Panc1 (cell line): ENCODE measurements around the gene MINDY4. TPM values are rescaled to one million over a fixed set of nuclear protein-coding genes. Genes with fewer than 3 reads are reported as not detected.

Experiments used
- ATAC-seq: fragments of 200-7000 bp; cut with Tn5 transposase; 2 replicates; pipeline ENCODE4 v1.9.1; 2020; ENCODE audit warnings: mild to moderate bottlenecking, moderate library complexity
- BruUV-seq: library from RNA; stranded (reverse); fragments of 400-500 nt; replicated peaks from 2 replicates; lab custom pipeline; 2021; lab: Mats Ljungman, UMichigan
- CTCF ChIA-PET: fragments of 300-600 bp; sonication (Branson Sonifier 250); formaldehyde crosslinking; loops from one replicate; lab custom pipeline; 2022; ENCODE audit warnings: antibody characterized with exemption; lab: Charles Lee
- POLR2A ChIA-PET: fragments of 300-600 bp; sonication (Branson Sonifier 250); formaldehyde crosslinking; loops from one replicate; lab custom pipeline; 2022; ENCODE audit warnings: antibody characterized with exemption; lab: Charles Lee
- DNase-seq: peaks from one replicate; pipeline ENCODE4 v3.0.0-alpha.2; 2010; ENCODE audit warnings: low read depth, low spot score
- H3K27ac ChIP-seq: 2 replicates; pipeline ENCODE4 v1.5.1; 2011; ENCODE audit warnings: mild to moderate bottlenecking, low read length, inconsistent platforms
- H3K27me3 ChIP-seq: fragments of 200-500 bp; sonication (Bioruptor generic); 2 replicates; pipeline ENCODE4 v1.6.0; 2014; ENCODE audit warnings: low read length, inconsistent platforms; ENCODE audit not compliant: control insufficient read depth, insufficient read depth
- H3K36me3 ChIP-seq: fragments of 200-500 bp; sonication (Bioruptor generic); 2 replicates; pipeline ENCODE4 v1.5.1; 2014; ENCODE audit warnings: inconsistent platforms, mild to moderate bottlenecking, low read length, moderate library complexity; ENCODE audit not compliant: control insufficient read depth, insufficient read depth
- H3K4me1 ChIP-seq: 2 replicates; pipeline ENCODE4 v1.5.1; 2011; ENCODE audit warnings: inconsistent platforms, mild to moderate bottlenecking, low read length, moderate library complexity; ENCODE audit not compliant: control insufficient read depth, insufficient read depth
- H3K4me3 ChIP-seq, 2 experiments: 2 replicates each; pipeline ENCODE4 v1.5.1; 2011 to 2012; ENCODE audit warnings: low read depth in 2 of 2, low read length in 2 of 2, mild to moderate bottlenecking in 2 of 2, inconsistent platforms in 1 of 2, moderate library complexity in 1 of 2
- H3K9me3 ChIP-seq: fragments of 200-500 bp; sonication (Bioruptor generic); 2 replicates; pipeline ENCODE4 v1.5.1; 2014; ENCODE audit warnings: low read depth, mild to moderate bottlenecking, inconsistent platforms, low read length, moderate library complexity; ENCODE audit not compliant: control insufficient read depth, insufficient read depth
- CTCF ChIP-seq: fragments of 450-650 bp; IDR thresholded peaks from 2 replicates; pipeline ENCODE4 v1.5.1; 2017; ENCODE audit warnings: mild to moderate bottlenecking
- POLR2AphosphoS5 ChIP-seq: IDR thresholded peaks from 2 replicates; pipeline ENCODE4 v1.6.1; 2012; ENCODE audit warnings: mild to moderate bottlenecking, low read depth, low read length, moderate library complexity
- REST ChIP-seq, 2 experiments: IDR thresholded peaks; 2 replicates each; pipeline ENCODE4 v1.6.1; 2011 to 2012; ENCODE audit warnings: low read depth in 2 of 2, control low read depth in 1 of 2, low read length in 1 of 2, mild to moderate bottlenecking in 1 of 2, moderate library complexity in 1 of 2; ENCODE audit not compliant: insufficient read depth in 1 of 2
- SIN3A ChIP-seq: IDR thresholded peaks from 2 replicates; pipeline ENCODE4 v1.6.1; 2012; ENCODE audit warnings: low read depth, mild to moderate bottlenecking, low read length, moderate library complexity, borderline replicate concordance; ENCODE audit not compliant: insufficient read depth
- TCF7L2 ChIP-seq: IDR thresholded peaks from 2 replicates; pipeline ENCODE4 v1.6.1; 2011; ENCODE audit warnings: mild to moderate bottlenecking, low read depth, low read length, inconsistent platforms
- in situ Hi-C: cut with HindIII; loops from 2 replicates; pipeline ENCODE4 v1.10.0; 2016; ENCODE audit warnings: low sequenced_read_pairs, low pct_unique_long_range_greater_than_20kb
- intact Hi-C: fragments of 100-400 bp; cut with micrococcal nuclease; formaldehyde crosslinking; loops from one replicate; pipeline ENCODE4 v1.10.0; 2022; ENCODE audit not compliant: unreplicated experiment
- total RNA-seq: library from RNA; stranded (reverse); gene quantifications from one replicate; pipeline ENCODE4 v1.2.1, GENCODE V29; 2021; ENCODE audit not compliant: unreplicated experiment

MINDY4 gene
- total RNA-seq, 1 experiment from 2014 or later, result 6.2 TPM

GRCh38 chr7:30865821-30866220 is 94.6 kb downstream of the MINDY4 start:
- no peak overlapping the region for H3K4me3 ChIP-seq
- ChIA-PET CTCF (no interaction called here), POLR2A (no interaction called here)
- BruUV-seq, result no TSS peak
- intact Hi-C loops, result no loop called here
- no peak overlapping the region for H3K27ac ChIP-seq
- no peak for TF ChIP-seq TCF7L2
- no peak for TF ChIP-seq SIN3A
- TF ChIP-seq POLR2AphosphoS5, result no peak
- TF ChIP-seq REST (IDR thresholded peaks at IDR 0.05; ENCODE audit: insufficient read depth in 1 of 2, low read depth in 2 of 2, low read length in 1 of 2), result no peak
- TF ChIP-seq CTCF, result no peak
- no peaks in the 10 kb centered on the region for H3K36me3 ChIP-seq
- no peaks in the 10 kb centered on the region for H3K4me1 ChIP-seq
- DNase-seq (no peak), ATAC-seq (no peak)
- no peaks in the 10 kb centered on the region for H3K27me3 ChIP-seq
- H3K9me3 ChIP-seq, result no peaks in the 10 kb centered on the region
- in situ Hi-C loops, result no loop called here

GRCh38 chr7:30866939-30867338 is 95.7 kb downstream of the MINDY4 start:
- no peak for DNase-seq
- BruUV-seq, result no TSS peak
- ChIA-PET POLR2A (no interaction called here), CTCF (no interaction called here)
- Histone ChIP-seq H3K27ac (no peak overlapping the region), H3K9me3 (no peaks in the 10 kb centered on the region), H3K27me3 (no peaks in the 10 kb centered on the region), H3K4me3 (no peak overlapping the region), H3K36me3 (no peaks in the 10 kb centered on the region), H3K4me1 (no peaks in the 10 kb centered on the region)
- TF ChIP-seq POLR2AphosphoS5, result no peak
- no peak for TF ChIP-seq REST (IDR thresholded peaks at IDR 0.05; ENCODE audit: insufficient read depth in 1 of 2, low read depth in 2 of 2, low read length in 1 of 2)
- no peak for TF ChIP-seq CTCF
- TF ChIP-seq TCF7L2, result no peak
- no peak for TF ChIP-seq SIN3A
- intact Hi-C loops (no loop called here), in situ Hi-C loops (no loop called here)
- no peak for ATAC-seq
